ENCODE measurements around the gene BUD31. TPM values are rescaled to one million over a fixed set of nuclear protein-coding genes. Genes with fewer than 3 reads are reported as not detected.
A peak's percentile ranks its signal among the peaks of the same experiment; 100 is the strongest.
"Not testable (repeated sequence)": the region's sequence is repeated elsewhere in the genome, so short reads cannot be mapped to it uniquely, and the experiment has no call there.

BUD31 gene
- total RNA-seq, 1 donor from 2014 or later: 75.5 TPM

GRCh38 chr7:99429756-99430155, 21.0 kb downstream of the BUD31 start:
- DNase-seq (ENCODE audit: low read depth in 2 of 2): no peak

GRCh38 chr7:99431756-99432540, 23.2 kb downstream of the BUD31 start:
- DNase-seq (ENCODE audit: low read depth in 2 of 2): not testable (repeated sequence)

GRCh38 chr7:99433158-99433557, 24.4 kb downstream of the BUD31 start:
- DNase-seq (ENCODE audit: low read depth in 2 of 2): no peak

DNA sequence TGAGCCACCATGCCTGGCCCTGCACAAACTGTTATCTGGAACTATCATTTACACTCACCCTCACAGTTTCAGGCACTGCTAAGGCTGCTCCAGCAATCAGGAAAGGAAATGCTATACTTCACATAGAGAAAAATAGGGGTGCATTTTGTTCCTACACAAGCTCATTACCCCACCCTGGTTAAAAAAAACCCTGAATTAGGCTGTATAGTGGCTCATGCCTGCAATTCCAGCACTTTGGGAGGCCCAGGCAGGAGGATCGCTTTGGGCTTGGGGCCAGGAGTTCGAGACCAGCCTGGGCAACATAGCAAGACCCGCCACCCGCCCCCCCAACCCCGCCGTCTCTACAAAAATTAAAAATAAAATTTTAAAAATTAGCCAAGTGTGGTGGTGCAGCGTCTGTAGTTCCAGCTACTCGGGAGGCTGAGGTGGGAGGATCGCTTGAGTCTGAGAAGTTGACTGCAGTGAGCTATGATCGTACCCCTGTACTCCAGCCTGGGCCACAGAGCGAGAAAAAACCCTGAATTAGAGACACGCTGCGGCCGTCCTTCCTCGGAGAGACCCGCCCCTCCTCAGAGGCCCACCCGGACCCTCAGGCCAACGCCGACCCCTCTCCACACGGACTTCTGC, 29.3 kb downstream of the BUD31 start:
- no peak for DNase-seq (ENCODE audit: low read depth in 2 of 2)

DNA sequence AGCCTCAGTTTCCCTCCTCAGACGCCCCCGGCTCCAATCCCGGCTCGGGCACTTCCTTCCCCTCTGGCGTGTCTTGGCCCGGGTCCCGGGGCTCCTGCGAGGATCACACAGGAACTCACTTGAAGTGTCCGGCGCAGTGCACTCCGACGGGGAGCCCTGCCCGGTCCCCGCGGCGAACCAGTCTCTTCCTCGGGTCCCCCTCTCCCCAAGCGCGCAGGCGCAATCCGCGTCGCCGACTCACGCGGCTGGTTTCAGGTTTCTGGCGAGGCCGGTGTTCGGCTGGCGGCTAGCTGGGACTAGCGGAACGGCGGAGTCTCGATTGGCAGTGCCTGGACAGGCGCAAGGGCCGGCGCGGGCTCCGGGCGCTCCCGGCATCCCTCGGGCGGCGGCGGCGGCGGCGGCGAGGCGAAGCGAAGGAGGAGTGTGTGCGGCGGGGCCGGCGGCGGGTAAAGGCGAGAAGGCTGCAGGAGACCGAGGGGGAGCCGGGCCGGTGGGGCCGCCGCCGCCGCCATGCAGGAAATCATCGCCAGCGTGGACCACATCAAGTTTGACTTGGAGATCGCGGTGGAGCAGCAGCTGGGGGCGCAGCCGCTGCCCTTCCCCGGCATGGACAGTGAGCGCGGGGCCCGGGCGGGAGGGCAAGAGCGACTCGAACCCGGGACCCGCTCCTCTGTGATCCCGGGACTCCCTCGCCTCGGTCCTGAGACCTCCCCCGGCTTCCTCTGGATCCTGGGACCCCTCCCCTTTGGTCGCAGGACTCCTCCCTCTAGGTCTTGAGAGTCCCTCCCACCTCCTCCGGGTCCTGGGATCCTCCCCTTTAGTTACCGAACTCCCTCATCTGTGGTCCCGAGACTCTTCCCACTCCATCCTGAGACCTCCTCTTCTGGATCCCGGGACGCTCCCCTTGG, 30.1 kb downstream of the BUD31 start, which contains the start of the genes CPSF4 and PTCD1:
Gene CPSF4 (plus strand): TSS at position 371 of the 908 bp plus-strand sequence. CDS start 140 bp downstream, at position 511.
Gene PTCD1 (minus strand): TSS at position 226 of the 908 bp plus-strand sequence. CDS start 3,556 bp downstream, outside the sequence.
- peak; percentile 89 to 94 for DNase-seq (ENCODE audit: low read depth in 2 of 2)

GRCh38 chr7:99440195-99440594, 31.4 kb downstream of the BUD31 start:
- DNase-seq (ENCODE audit: low read depth in 2 of 2): no peak

DNA sequence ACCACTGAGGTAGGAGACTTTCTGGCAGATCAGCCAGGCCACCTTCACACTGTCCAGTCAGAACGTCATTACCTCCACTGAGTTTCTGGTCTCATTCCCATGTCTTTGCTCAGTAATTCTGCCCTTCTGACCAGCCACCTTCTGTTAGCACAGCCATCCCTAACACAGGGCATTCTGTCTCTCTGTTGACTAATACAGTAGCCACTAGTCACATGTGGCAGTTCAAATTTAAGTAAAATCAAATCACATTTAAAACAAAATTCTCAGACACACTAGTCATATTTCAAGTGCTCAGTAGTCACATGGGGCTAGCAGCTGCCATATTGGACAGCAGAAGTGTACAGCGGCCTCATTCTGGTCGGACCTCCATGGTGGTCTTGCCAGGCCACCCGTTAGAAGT, 37.3 kb downstream of the BUD31 start:
- no peak for DNase-seq (ENCODE audit: low read depth in 2 of 2)

- no peak for DNase-seq (ENCODE audit: low read depth in 2 of 2)
These were observed 39.2 kb downstream of the BUD31 start for GRCh38 chr7:99447943-99448342.

- DNase-seq (ENCODE audit: low read depth in 2 of 2): no peak
These were observed 40.1 kb downstream of the BUD31 start for GRCh38 chr7:99448855-99449254.

DNA sequence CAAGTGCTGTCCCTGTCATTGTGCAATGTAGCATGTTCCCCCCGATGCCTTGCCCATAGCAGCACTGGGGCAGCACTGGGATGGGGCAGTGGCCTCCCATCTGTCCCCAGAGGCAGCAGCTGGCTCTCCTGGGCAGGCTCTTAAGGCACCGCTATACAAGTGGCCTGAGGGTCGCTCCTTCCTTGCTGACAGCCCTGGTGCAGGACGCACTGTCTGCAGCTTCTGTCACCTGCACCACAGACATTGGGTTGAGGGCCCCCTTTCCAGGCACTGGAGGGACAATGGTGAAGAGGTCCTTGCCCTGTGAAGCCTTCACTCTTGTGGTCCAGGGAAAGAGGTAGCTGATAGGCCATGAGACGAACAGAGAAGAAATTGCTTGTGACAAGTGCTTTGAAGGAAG, 40.6 kb downstream of the BUD31 start:
- no peak for DNase-seq (ENCODE audit: low read depth in 2 of 2)

DNA sequence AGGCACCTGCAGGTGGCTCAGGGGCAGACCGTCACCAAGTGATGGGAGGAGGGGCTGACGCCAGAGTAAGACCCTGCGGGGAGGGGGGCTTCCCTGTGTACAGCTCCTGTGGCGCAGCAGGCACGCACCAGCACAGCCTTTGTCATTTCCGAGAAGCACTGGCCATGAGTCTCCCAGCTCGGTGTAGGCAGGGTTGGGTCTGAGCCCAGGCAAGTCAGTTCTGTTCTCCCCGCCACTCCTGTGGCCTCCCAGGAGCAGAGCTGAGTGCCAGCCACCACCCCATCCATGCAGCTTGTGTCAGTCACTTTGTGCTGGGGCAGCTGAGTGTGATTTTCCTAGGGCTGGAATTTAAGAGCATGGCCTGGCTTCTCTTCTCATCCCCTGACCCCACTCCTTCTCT, 43.2 kb downstream of the BUD31 start:
- no peak for DNase-seq (ENCODE audit: low read depth in 2 of 2)

GRCh38 chr7:99452541-99452940, 43.8 kb downstream of the BUD31 start:
- DNase-seq (ENCODE audit: low read depth in 2 of 2): no peak

GRCh38 chr7:99453105-99453504, 44.3 kb downstream of the BUD31 start:
- DNase-seq (ENCODE audit: low read depth in 2 of 2): no peak

- no peak for DNase-seq (ENCODE audit: low read depth in 2 of 2)
These were observed 47.1 kb downstream of the BUD31 start for GRCh38 chr7:99455874-99456273.

DNA sequence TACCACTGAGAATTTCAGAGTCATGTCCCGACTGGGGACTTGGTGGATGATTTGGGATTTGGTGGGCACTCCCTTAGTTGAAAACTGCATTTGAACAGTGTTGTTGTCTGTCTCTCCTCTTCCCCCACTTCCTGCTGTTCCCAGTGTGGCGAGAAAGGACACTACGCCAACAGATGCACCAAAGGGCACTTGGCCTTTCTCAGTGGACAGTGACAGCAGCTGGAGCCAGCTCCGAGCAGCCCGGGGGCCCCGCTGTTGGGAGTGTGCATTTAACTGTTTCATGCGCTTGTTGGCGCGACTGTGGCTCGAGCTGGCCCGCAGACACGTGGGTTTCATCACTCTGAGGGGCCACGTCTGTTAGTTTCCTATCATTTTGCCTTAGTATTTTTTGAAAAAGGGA, 47.5 kb downstream of the BUD31 start:
- DNase-seq (ENCODE audit: low read depth in 2 of 2): no peak

DNA sequence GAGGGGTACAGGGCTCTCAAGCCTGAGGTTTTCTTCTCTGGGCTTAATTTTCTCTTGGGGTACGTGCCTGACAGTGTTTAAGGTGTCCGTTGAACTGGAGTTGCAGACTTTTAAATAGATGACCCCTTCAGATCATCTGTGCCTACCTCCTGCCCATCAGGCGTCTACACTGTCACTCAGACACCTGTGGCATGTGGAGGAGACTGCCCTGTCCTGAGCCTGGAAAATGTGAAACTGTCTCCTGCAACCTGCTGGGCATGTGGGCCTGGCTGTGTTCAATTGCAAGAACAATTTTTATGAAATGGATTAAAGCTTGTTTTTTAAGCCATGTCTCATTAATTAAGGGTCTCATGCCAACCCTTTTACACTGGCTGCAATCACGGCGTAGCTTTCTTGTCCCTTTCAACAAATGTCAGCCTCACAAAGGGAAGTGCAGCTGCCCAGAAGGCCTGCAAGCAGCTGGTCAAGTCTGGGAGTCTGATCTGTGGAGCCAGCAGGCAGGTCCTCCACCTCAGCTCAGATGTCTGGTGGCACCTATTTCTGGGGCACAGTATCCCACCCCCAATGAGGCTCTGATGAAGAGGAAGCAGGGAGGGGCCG, 48.4 kb downstream of the BUD31 start:
- DNase-seq (ENCODE audit: low read depth in 2 of 2): no peak

DNA sequence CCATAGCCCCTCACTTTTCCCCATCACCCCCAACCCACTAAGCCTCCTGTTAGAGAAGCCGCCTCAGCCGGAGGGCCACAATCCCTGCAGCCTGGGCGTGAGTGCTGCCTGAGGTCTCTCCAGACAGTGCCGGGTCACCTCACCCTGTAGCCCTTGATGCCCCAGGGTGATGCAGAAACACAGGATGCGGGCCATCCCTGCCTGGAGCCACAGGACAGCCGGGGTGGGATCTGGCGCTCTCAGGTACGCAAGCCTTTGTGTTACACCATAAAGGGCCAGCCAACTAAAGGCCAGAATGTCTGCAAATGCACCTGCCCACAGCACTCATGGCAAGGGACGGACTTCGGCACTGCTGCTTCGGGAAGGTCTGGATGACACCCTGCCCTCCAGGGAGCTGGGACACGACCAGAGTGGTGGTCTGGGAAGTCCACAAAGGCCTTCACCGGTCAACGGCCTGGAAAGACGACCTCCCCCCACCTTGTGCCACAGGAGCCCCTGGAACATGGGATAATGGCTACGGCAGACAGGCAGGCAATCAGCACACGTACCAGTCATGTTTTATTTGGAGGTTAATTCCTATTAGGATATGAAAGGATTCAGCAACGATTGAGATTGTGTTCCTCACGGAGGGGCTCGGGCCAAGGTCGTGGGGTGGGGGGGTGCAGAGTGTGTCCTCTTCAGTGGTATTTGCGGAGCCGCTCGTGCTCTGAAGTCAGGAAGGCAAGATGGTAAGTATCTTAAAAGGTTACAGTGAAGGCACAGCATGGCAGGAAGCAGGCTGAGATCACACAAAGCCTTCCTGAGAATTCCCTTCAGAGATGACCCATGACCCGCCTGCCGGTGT, 49.1 kb downstream of the BUD31 start:
- DNase-seq (ENCODE audit: low read depth in 2 of 2): peak in 1 of 2 donors; percentile 29

DNA sequence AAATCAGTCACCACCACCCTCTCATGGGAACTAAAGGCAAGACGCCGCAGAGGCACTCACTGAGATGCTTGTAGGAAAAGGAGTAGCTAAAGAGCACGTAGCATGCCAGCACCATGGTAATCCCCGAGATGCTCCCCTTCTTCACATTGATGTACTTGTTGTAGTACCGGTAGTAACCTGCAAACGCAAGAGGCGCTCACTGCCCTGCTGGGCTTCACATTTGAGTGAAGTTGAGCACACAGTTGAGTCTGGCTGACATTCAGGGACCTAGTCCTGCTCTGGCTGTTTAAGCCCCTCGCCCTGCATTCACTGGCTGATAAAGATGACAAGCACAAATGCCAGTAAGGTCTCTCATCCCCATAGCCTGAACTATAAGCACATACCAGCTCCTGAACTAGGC, 50.3 kb downstream of the BUD31 start:
- peak in 1 of 2 donors; percentile 25 for DNase-seq (ENCODE audit: low read depth in 2 of 2)

- no peak for DNase-seq (ENCODE audit: low read depth in 2 of 2)
These were observed 51.9 kb downstream of the BUD31 start for GRCh38 chr7:99460651-99461050.

DNA sequence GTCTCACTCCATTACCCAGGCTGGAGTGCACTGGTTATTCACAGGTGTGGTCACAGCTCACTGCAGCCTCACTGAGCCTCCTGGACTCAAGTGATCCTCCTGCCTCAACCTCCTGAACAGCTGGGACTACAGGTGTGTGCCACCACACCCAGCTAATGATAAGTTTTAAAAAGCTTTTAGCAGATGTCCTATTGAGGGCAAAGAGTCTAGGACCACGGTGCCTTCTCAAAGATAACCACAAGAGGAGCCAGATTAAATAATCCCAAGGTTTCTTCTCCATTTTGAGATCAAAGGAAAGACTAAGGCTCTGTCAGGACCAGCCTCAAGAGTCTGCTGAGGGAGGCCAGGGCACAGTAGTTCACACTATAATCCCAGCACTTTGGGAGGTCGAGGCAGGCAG, 52.5 kb downstream of the BUD31 start:
- no peak for DNase-seq (ENCODE audit: low read depth in 2 of 2)

DNA sequence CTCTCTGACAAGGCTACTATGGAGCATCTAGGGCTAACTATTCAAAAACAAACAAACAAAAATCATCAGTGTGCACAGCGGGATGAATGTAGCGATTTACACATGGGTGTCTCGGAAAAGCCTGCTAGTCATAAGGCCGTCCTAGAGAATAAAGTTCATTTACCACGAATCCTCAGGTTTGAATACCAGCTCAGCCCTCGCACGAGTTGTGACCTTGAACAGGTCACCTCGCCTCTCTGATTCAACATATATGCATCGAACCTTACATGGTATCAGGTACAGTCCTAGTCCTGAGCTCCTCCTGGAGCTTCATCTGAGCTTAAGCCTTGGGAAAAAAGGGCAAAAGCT, 56.6 kb downstream of the BUD31 start:
- DNase-seq (ENCODE audit: low read depth in 2 of 2): no peak

All from dermis microvascular lymphatic vessel endothelial cell (primary cell).